Keratinocyte (primary cell): ENCODE data around the gene FARP1. TPM values are rescaled to one million over a fixed set of nuclear protein-coding genes. Genes with fewer than 3 reads are reported as not detected.

ENCODE experiments used
- DNase-seq: peaks from one replicate; pipeline ENCODE4 v3.0.0-alpha.2; 2011; ENCODE audit warnings: low read depth, missing footprints, low spot score
- FAIRE-seq: peaks from 2 replicates; lab custom pipeline; 2011; peaks lifted over from hg19 to GRCh38; lab: Jason Lieb, UNC
- H2AFZ ChIP-seq: 2 replicates; pipeline ENCODE4 v1.6.0; 2012; ENCODE audit warnings: low read length, control low read depth, inconsistent platforms; ENCODE audit not compliant: control insufficient read depth
- H3K27ac ChIP-seq: 2 replicates; pipeline ENCODE4 v1.5.1; 2011; ENCODE audit warnings: low read length; ENCODE audit not compliant: control insufficient read depth, insufficient read depth
- H3K27me3 ChIP-seq: 3 replicates; pipeline ENCODE4 v1.6.0; 2011; ENCODE audit warnings: low read length; ENCODE audit not compliant: control insufficient read depth, insufficient read depth; ENCODE audit errors: extremely low read depth
- H3K36me3 ChIP-seq, 2 experiments: 2 replicates in 1 of 2; 3 replicates in 1 of 2; pipeline ENCODE4 v1.5.1; 2011; ENCODE audit warnings: low read length in 2 of 2, mild to moderate bottlenecking in 1 of 2; ENCODE audit not compliant: control insufficient read depth in 2 of 2, insufficient read depth in 2 of 2; ENCODE audit errors: extremely low read depth in 1 of 2
- H3K4me1 ChIP-seq: 3 replicates; pipeline ENCODE4 v1.5.1; 2011; ENCODE audit warnings: low read length; ENCODE audit not compliant: control insufficient read depth, insufficient read depth; ENCODE audit errors: extremely low read depth
- H3K4me2 ChIP-seq: 3 replicates; pipeline ENCODE4 v1.6.0; 2011; ENCODE audit warnings: low read depth, low read length; ENCODE audit not compliant: control insufficient read depth, insufficient read depth; ENCODE audit errors: extremely low read depth
- H3K4me3 ChIP-seq, 3 experiments: fragments of 200-600 bp in 1 of 3; sonication (generic) in 1 of 3; 2 replicates in 2 of 3; 3 replicates in 1 of 3; pipeline ENCODE4 v1.5.1; 2011 to 2016; ENCODE audit warnings: low read length in 3 of 3, mild to moderate bottlenecking in 3 of 3, control low read depth in 2 of 3, inconsistent platforms in 1 of 3, low read depth in 1 of 3, mixed read lengths in 1 of 3, mixed run types in 1 of 3, moderate library complexity in 1 of 3; ENCODE audit not compliant: control insufficient read depth in 2 of 3, insufficient read depth in 2 of 3; ENCODE audit errors: extremely low read depth in 1 of 3
- H3K79me2 ChIP-seq: 2 replicates; pipeline ENCODE4 v1.6.0; 2012; ENCODE audit warnings: low read length; ENCODE audit not compliant: control insufficient read depth, insufficient read depth
- H3K9ac ChIP-seq: 3 replicates; pipeline ENCODE4 v1.6.0; 2011; ENCODE audit warnings: low read length; ENCODE audit not compliant: control insufficient read depth, insufficient read depth; ENCODE audit errors: extremely low read depth
- H3K9me1 ChIP-seq: 3 replicates; pipeline ENCODE4 v1.6.0; 2011; ENCODE audit warnings: low read length; ENCODE audit not compliant: control insufficient read depth, insufficient read depth; ENCODE audit errors: extremely low read depth
- H3K9me3 ChIP-seq: 2 replicates; pipeline ENCODE4 v1.5.1; 2012; ENCODE audit warnings: low read depth, low read length; ENCODE audit not compliant: control insufficient read depth
- H4K20me1 ChIP-seq: 3 replicates; pipeline ENCODE4 v1.6.0; 2011; ENCODE audit warnings: low read length; ENCODE audit not compliant: control insufficient read depth, insufficient read depth; ENCODE audit errors: extremely low read depth
- EZH2 ChIP-seq: IDR thresholded peaks from one replicate; pipeline ENCODE4 v1.6.1; 2012; ENCODE audit warnings: inconsistent platforms, mild to moderate bottlenecking, low read length, moderate library complexity
- dilution Hi-C: fragments of 300-500 bp; cut with MboI; formaldehyde crosslinking; loops from one replicate; pipeline ENCODE4 v1.7.0; 2020; ENCODE audit warnings: low sequenced_read_pairs; ENCODE audit not compliant: extremely low pct_ligation_motif_present
- polyA plus RNA-seq, 5 experiments: library from polyadenylated mRNA; depleted of rRNA in 3 of 5; stranded (reverse) in 3 of 5; stranded (forward) in 1 of 5; unstranded in 1 of 5; fragments of >200 nt; gene quantifications; 1 replicate in 1 of 5; 2 replicates in 3 of 5; 3 replicates in 1 of 5; pipeline versions ENCODE4 v1.2.1 to v1.2.3, GENCODE V29; 2011 to 2012; ENCODE audit warnings: missing spikeins in 2 of 5, low read depth in 1 of 5, low replicate concordance in 1 of 5
- TF ChIP-seq, protein P1 (sequence below), 3 experiments: IDR thresholded peaks in 1 of 3; conservative IDR thresholded peaks in 1 of 3; optimal IDR thresholded peaks in 1 of 3; 2 replicates in 2 of 3; 3 replicates in 1 of 3; pipeline versions ENCODE3 to v1.5.1; 2011; ENCODE audit warnings: low read length in 3 of 3, mild to moderate bottlenecking in 3 of 3, moderate library complexity in 2 of 3, control low read depth in 1 of 3, inconsistent platforms in 1 of 3; ENCODE audit not compliant: insufficient read depth in 2 of 3; ENCODE audit errors: extremely low read depth in 1 of 3

The FARP1 gene
- polyA plus RNA-seq, 1 donor (not counting 4 experiments of a cell fraction or from before 2014, with no cell fraction given): 10.3 TPM

DNA sequence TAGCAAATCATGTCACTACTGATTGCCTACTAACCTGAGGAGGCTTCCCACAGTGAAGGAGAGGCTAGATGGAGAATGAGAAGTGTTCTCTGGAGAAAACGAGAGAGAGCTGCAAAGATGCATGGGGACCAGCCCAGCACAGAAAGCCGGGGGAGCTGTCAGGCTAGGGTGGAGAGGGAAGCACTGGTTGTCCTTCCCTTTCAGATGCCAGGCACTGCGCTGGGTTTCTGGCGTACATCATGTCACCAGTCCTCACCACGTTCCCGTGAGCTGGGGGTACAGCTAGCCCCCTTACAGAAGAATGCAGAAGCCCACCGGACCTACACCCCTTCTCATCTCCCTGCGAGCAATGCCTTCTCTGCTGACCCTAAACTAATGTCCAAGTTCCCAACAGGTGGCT is 348.0 kb downstream of the FARP1 start:
- Histone ChIP-seq H3K4me2 (no peak overlapping the region), H3K79me2 (peaks cover 91% of the 10 kb centered on the region), H3K27ac (no peak overlapping the region), H3K27me3 (no peaks in the 10 kb centered on the region), H3K36me3 (peaks cover 5 to 8% of the 10 kb centered on the region in 2 experiments), H3K9ac (no peak overlapping the region), H2AFZ (no peak overlapping the region), H3K9me3 (no peaks in the 10 kb centered on the region), H3K4me3 (no peak overlapping the region), H3K9me1 (no peaks in the 10 kb centered on the region), H4K20me1 (peaks cover 4% of the 10 kb centered on the region), H3K4me1 (peaks cover 13% of the 10 kb centered on the region)
- FAIRE-seq (no peak), DNase-seq (no peak)
- no peak for TF ChIP-seq EZH2
- TF ChIP-seq, protein P1, sequence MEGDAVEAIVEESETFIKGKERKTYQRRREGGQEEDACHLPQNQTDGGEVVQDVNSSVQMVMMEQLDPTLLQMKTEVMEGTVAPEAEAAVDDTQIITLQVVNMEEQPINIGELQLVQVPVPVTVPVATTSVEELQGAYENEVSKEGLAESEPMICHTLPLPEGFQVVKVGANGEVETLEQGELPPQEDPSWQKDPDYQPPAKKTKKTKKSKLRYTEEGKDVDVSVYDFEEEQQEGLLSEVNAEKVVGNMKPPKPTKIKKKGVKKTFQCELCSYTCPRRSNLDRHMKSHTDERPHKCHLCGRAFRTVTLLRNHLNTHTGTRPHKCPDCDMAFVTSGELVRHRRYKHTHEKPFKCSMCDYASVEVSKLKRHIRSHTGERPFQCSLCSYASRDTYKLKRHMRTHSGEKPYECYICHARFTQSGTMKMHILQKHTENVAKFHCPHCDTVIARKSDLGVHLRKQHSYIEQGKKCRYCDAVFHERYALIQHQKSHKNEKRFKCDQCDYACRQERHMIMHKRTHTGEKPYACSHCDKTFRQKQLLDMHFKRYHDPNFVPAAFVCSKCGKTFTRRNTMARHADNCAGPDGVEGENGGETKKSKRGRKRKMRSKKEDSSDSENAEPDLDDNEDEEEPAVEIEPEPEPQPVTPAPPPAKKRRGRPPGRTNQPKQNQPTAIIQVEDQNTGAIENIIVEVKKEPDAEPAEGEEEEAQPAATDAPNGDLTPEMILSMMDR (optimal IDR thresholded peaks at IDR 0.05 in 1 of 3, IDR thresholded peaks at IDR 0.05 in 1 of 3, conservative IDR thresholded peaks at IDR 0.05 in 1 of 3; ENCODE audit: extremely low read depth in 1 of 3, insufficient read depth in 2 of 3, low read length in 3 of 3): no peak
- dilution Hi-C loops: no loop called here

DNA sequence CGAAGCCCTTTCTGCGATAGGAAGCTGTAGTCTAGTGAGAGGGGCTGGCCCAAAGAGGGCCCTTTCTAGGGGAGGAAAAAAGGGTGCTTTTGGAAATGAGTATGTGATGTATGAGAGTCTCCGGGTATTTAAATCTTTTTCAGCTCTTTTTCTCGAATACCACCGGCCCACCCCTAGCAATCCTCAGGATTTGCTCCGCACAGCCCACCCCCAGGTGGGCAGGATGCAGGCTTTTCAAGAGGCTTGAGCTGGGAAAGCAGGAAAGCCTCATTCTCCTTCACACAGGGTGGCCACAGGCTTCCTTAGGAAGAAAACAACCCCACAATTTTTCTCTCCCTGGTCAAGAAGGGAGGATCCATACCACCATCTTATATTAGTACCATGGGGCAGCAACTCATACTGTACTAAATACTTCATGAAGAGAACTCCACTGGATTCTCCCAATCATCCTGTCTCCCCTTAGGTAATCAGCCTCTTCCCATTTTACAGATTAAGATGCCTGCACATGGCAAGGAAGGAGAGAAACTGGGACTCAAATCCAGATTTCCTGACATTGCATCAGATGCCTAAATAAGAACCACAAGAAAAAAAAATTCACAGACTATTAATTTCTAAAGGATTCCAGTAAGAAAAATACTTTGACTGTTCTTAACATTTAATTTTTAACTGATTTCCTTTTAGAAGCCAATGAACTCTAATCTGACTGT is 349.6 kb downstream of the FARP1 start:
- no peak for FAIRE-seq
- Histone ChIP-seq H4K20me1 (peaks cover 4% of the 10 kb centered on the region), H3K27ac (peak overlapping the region; percentile 66), H3K9me1 (no peaks in the 10 kb centered on the region), H3K27me3 (no peaks in the 10 kb centered on the region), H3K9ac (peak overlapping the region; percentile 30), H3K79me2 (peaks cover 91% of the 10 kb centered on the region), H3K4me3 (no peak overlapping the region), H3K4me2 (no peak overlapping the region), H3K9me3 (no peaks in the 10 kb centered on the region), H3K4me1 (peaks cover 10% of the 10 kb centered on the region), H2AFZ (no peak overlapping the region), H3K36me3 (peaks cover 7 to 10% of the 10 kb centered on the region in 2 experiments)
- no peak for TF ChIP-seq EZH2
- TF ChIP-seq, protein P1 (optimal IDR thresholded peaks at IDR 0.05 in 1 of 3, IDR thresholded peaks at IDR 0.05 in 1 of 3, conservative IDR thresholded peaks at IDR 0.05 in 1 of 3; ENCODE audit: extremely low read depth in 1 of 3, insufficient read depth in 2 of 3, low read length in 3 of 3): no peak
- dilution Hi-C loops: no loop called here
- DNase-seq: no peak
